CD14-positive monocyte (primary cell): ENCODE results near the gene FREM3. TPM values are rescaled to one million over a fixed set of nuclear protein-coding genes. Genes with fewer than 3 reads are reported as not detected.

Source experiments
- DNase-seq, 3 donors: peaks; one replicate each; pipeline ENCODE4 v3.0.0-alpha.2; 2011 to 2022
- H2AFZ ChIP-seq: 2 replicates; pipeline ENCODE4 v1.6.0; 2012; ENCODE audit warnings: mild to moderate bottlenecking, low read depth, low read length, inconsistent platforms; ENCODE audit not compliant: insufficient read depth, poor library complexity, severe bottlenecking
- H3K27ac ChIP-seq, 2 donors: 1 replicate in 1 of 2; 2 replicates in 1 of 2; pipeline ENCODE4 v1.5.1; 2012 to 2013; ENCODE audit warnings: low read length in 2 of 2, control low read depth in 1 of 2, inconsistent platforms in 1 of 2, low read depth in 1 of 2, mild to moderate bottlenecking in 1 of 2
- H3K27me3 ChIP-seq, 2 donors: one replicate each; pipeline versions ENCODE4 v1.6.0 to v1.6.1; 2011 to 2013; ENCODE audit warnings: low read length in 2 of 2; ENCODE audit not compliant: control insufficient read depth in 2 of 2, insufficient read depth in 2 of 2
- H3K36me3 ChIP-seq, 2 donors: replicated peaks in 1 of 2; 1 replicate in 1 of 2; 2 replicates in 1 of 2; pipeline versions ENCODE4 v1.5.1 to v1.6.1; 2012 to 2013; ENCODE audit warnings: low read length in 2 of 2, control low read depth in 1 of 2, inconsistent platforms in 1 of 2, mild to moderate bottlenecking in 1 of 2; ENCODE audit not compliant: insufficient read depth in 2 of 2, control insufficient read depth in 1 of 2
- H3K4me1 ChIP-seq, 2 donors: 1 replicate in 1 of 2; 2 replicates in 1 of 2; pipeline versions ENCODE4 v1.5.1 to v1.6.1; 2012 to 2013; ENCODE audit warnings: low read length in 2 of 2, control low read depth in 1 of 2, inconsistent platforms in 1 of 2, mild to moderate bottlenecking in 1 of 2, moderate library complexity in 1 of 2; ENCODE audit not compliant: insufficient read depth in 2 of 2, control insufficient read depth in 1 of 2
- H3K4me2 ChIP-seq: replicated peaks from 2 replicates; pipeline ENCODE3; 2012; ENCODE audit warnings: low read length, moderate library complexity, mild to moderate bottlenecking; ENCODE audit not compliant: poor library complexity, severe bottlenecking; ENCODE audit errors: extremely low read depth
- H3K4me3 ChIP-seq, 3 experiments: fragments of 200-600 bp in 1 of 3; sonication (generic) in 1 of 3; replicated peaks in 1 of 3; 1 replicate in 2 of 3; 2 replicates in 1 of 3; pipeline ENCODE4 v1.5.1; 2011 to 2013; ENCODE audit warnings: low read length in 3 of 3, mild to moderate bottlenecking in 3 of 3, control low read depth in 2 of 3, low read depth in 2 of 3, inconsistent platforms in 1 of 3, moderate library complexity in 1 of 3
- H3K79me2 ChIP-seq: 2 replicates; pipeline ENCODE4 v1.6.0; 2012; ENCODE audit warnings: mild to moderate bottlenecking, control low read depth, inconsistent platforms, low read length, moderate library complexity; ENCODE audit not compliant: insufficient read depth
- H3K9ac ChIP-seq: 2 replicates; pipeline ENCODE4 v1.6.0; 2017; ENCODE audit warnings: low read length, mild to moderate bottlenecking; ENCODE audit not compliant: insufficient read depth, poor library complexity, severe bottlenecking
- H3K9me3 ChIP-seq, 2 donors: replicated peaks in 1 of 2; 1 replicate in 1 of 2; 2 replicates in 1 of 2; pipeline versions ENCODE4 v1.5.1 to v1.6.1; 2012 to 2013; ENCODE audit warnings: low read length in 2 of 2, control low read depth in 1 of 2; ENCODE audit not compliant: control insufficient read depth in 1 of 2, insufficient read depth in 1 of 2
- H4K20me1 ChIP-seq: 2 replicates; pipeline ENCODE4 v1.6.0; 2012; ENCODE audit warnings: mild to moderate bottlenecking, low read length, control low read depth, moderate library complexity; ENCODE audit not compliant: insufficient read depth
- H3K27ac Mint-ChIP-seq, 7 donors: one replicate each; pipeline ENCODE4 v1.8.0; 2020; ENCODE audit warnings: mild to moderate bottlenecking in 7 of 7, mixed read lengths in 7 of 7, moderate library complexity in 6 of 7, inconsistent platforms in 2 of 7
- H3K27me3 Mint-ChIP-seq, 3 donors: one replicate each; pipeline ENCODE4 v1.8.0; 2021 to 2022; ENCODE audit warnings: low read depth in 3 of 3, mild to moderate bottlenecking in 3 of 3, mixed read lengths in 3 of 3, moderate library complexity in 3 of 3, inconsistent platforms in 1 of 3
- H3K36me3 Mint-ChIP-seq, 2 donors: one replicate each; pipeline ENCODE4 v1.8.0; 2020; ENCODE audit warnings: mixed read lengths in 2 of 2, inconsistent platforms in 1 of 2, mild to moderate bottlenecking in 1 of 2
- H3K4me1 Mint-ChIP-seq: one replicate; pipeline ENCODE4 v1.8.0; 2020; ENCODE audit warnings: mild to moderate bottlenecking, mixed read lengths
- H3K4me3 Mint-ChIP-seq, 2 donors: one replicate each; pipeline ENCODE4 v1.8.0; 2020; ENCODE audit warnings: mild to moderate bottlenecking in 2 of 2, mixed read lengths in 2 of 2, moderate library complexity in 1 of 2
- H3K9me3 Mint-ChIP-seq, 7 donors: one replicate each; pipeline ENCODE4 v1.8.0; 2020 to 2022; ENCODE audit warnings: mixed read lengths in 7 of 7, mild to moderate bottlenecking in 6 of 7, moderate library complexity in 6 of 7, inconsistent platforms in 2 of 7
- WGBS: methylation state at CpG from one replicate; pipeline ENCODE4 v1.1.5; 2013; ENCODE audit warnings: missing lambda C conversion rate; ENCODE audit not compliant: insufficient coverage; 5-methylcytosine and 5-hydroxymethylcytosine counted together
- intact Hi-C, 2 donors: fragments of 100-400 bp; cut with micrococcal nuclease; formaldehyde crosslinking; loops; one replicate each; pipeline versions ENCODE4 v1.15.0 to v1.15.1; 2023
- polyA plus RNA-seq, 3 donors: library from polyadenylated mRNA; depleted of rRNA in 1 of 3; unstranded in 2 of 3; stranded (reverse) in 1 of 3; fragments of 300-500 nt in 2 of 3; fragments of >200 nt in 1 of 3; fragmentation: Illumina TruSeq in 2 of 3; gene quantifications; 1 replicate in 2 of 3; 2 replicates in 1 of 3; pipeline ENCODE4 v1.2.3, GENCODE V29; 2012 to 2021
- TF ChIP-seq, protein P1 (sequence below): fragments of 200-600 bp; IDR thresholded peaks from one replicate; pipeline ENCODE4 v1.8.0; 2022; ENCODE audit warnings: antibody characterized with exemption, mild to moderate bottlenecking

Gene FREM3
- polyA plus RNA-seq, 3 donors, result not detected

- no peak overlapping the region for H3K27ac Mint-ChIP-seq
- TF ChIP-seq, protein P1, sequence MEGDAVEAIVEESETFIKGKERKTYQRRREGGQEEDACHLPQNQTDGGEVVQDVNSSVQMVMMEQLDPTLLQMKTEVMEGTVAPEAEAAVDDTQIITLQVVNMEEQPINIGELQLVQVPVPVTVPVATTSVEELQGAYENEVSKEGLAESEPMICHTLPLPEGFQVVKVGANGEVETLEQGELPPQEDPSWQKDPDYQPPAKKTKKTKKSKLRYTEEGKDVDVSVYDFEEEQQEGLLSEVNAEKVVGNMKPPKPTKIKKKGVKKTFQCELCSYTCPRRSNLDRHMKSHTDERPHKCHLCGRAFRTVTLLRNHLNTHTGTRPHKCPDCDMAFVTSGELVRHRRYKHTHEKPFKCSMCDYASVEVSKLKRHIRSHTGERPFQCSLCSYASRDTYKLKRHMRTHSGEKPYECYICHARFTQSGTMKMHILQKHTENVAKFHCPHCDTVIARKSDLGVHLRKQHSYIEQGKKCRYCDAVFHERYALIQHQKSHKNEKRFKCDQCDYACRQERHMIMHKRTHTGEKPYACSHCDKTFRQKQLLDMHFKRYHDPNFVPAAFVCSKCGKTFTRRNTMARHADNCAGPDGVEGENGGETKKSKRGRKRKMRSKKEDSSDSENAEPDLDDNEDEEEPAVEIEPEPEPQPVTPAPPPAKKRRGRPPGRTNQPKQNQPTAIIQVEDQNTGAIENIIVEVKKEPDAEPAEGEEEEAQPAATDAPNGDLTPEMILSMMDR, result no peak
- peak overlapping the region in 1 of 2 donors; percentile 80 for H3K4me3 Mint-ChIP-seq
- DNase-seq, result no peak
- H4K20me1 ChIP-seq, result no peaks in the 10 kb centered on the region
- H3K4me1 ChIP-seq, result peaks cover 10 to 11% of the 10 kb centered on the region in 2 donors
- H3K9ac ChIP-seq, result no peak overlapping the region
- peaks cover 0 to 17% (median 9%) of the 10 kb centered on the region in 7 donors for H3K9me3 Mint-ChIP-seq
- H3K36me3 ChIP-seq, result no peaks in the 10 kb centered on the region
- H2AFZ ChIP-seq, result no peak overlapping the region
- H3K79me2 ChIP-seq, result no peaks in the 10 kb centered on the region
- H3K4me2 ChIP-seq, result no peak overlapping the region
- H3K27ac ChIP-seq, result no peak overlapping the region
- peaks cover 10% of the 10 kb centered on the region for H3K4me1 Mint-ChIP-seq
- no peaks in the 10 kb centered on the region for H3K36me3 Mint-ChIP-seq
- peaks cover 16 to 23% of the 10 kb centered on the region in 2 donors for H3K9me3 ChIP-seq
- WGBS, result no CpG with 5 or more reads among the region's 6 CpGs
- intact Hi-C loops, result no loop called here
- H3K27me3 ChIP-seq, result peaks cover 34 to 51% of the 10 kb centered on the region in 2 donors
- peaks cover 42 to 48% (median 48%) of the 10 kb centered on the region in 3 donors for H3K27me3 Mint-ChIP-seq
- H3K4me3 ChIP-seq, result no peak overlapping the region
Observed at GRCh38 chr4:143701365-143701764, 890 bp upstream of the FREM3 start.

DNA sequence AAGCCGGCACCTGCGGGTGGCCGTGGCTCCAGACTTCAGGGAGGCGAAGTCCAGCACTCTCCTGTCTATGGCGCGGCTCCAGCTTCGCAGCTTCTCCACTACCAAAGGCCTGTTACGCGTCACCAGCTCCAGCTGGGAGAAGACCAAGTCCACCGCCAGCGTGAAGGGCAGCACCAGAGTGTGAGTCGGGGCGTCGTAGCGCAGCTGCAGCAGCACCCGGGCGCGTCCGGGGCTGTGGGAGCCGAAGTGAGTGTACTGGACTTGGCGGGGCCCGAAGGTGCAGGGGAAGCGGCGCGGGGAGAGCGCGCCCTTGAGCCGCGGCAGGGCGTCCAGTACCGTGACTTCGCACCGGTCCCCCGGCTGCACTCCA is 444 bp downstream of the FREM3 start:
- peaks cover 10% of the 10 kb centered on the region for H3K4me1 Mint-ChIP-seq
- H3K27me3 Mint-ChIP-seq, result peaks cover 42 to 48% (median 48%) of the 10 kb centered on the region in 3 donors
- Histone ChIP-seq H3K36me3 (no peaks in the 10 kb centered on the region), H3K4me1 (peaks cover 10 to 11% of the 10 kb centered on the region in 2 donors), H3K27me3 (peaks cover 34 to 51% of the 10 kb centered on the region in 2 donors), H3K4me2 (peak overlapping the region; percentile 42), H4K20me1 (no peaks in the 10 kb centered on the region), H3K79me2 (no peaks in the 10 kb centered on the region), H3K27ac (no peak overlapping the region), H2AFZ (no peak overlapping the region), H3K9ac (no peak overlapping the region), H3K9me3 (peaks cover 16 to 23% of the 10 kb centered on the region in 2 donors), H3K4me3 (peak overlapping the region in 1 of 3 experiments; percentile 34)
- DNase-seq, result no peak
- intact Hi-C loops, result no loop called here
- no peaks in the 10 kb centered on the region for H3K36me3 Mint-ChIP-seq
- TF ChIP-seq, protein P1, result no peak
- under 1% methylated on average over 34 of the region's 34 CpGs for whole genome bisulfite sequencing
- peak overlapping the region; percentile 24 to 80 for H3K4me3 Mint-ChIP-seq
- no peak overlapping the region for H3K27ac Mint-ChIP-seq
- peaks cover 0 to 17% (median 9%) of the 10 kb centered on the region in 7 donors for H3K9me3 Mint-ChIP-seq
